ENCODE data around the gene RNF138.

Gene RNF138

DNA sequence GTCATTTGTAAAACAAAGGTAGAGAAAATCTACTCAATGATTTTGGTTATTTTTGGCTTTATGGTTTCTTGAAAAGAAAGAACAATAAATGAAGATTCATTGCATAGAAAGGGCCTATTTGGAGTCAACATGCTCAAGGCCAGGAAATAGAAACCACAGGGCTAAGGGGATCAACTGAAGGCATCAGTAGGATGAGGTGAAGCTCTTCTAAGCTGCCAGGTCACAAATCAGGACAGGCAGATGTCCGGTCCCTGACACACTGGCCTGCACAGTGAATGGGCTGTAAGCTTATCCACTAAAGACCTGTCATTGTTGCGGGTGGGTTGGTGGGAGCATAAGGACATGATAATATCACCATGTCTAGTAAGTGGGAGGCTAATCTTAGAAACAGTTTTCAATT is 31.6 kb upstream of the RNF138 start:
- H3K4me3 ChIP-seq (replicated peaks in 1 of 2; ENCODE audit: low read depth in 2 of 2, low read length in 2 of 2), result no peak overlapping the region
- DNase-seq (ENCODE audit: low read depth in 2 of 2), result no peak

DNA sequence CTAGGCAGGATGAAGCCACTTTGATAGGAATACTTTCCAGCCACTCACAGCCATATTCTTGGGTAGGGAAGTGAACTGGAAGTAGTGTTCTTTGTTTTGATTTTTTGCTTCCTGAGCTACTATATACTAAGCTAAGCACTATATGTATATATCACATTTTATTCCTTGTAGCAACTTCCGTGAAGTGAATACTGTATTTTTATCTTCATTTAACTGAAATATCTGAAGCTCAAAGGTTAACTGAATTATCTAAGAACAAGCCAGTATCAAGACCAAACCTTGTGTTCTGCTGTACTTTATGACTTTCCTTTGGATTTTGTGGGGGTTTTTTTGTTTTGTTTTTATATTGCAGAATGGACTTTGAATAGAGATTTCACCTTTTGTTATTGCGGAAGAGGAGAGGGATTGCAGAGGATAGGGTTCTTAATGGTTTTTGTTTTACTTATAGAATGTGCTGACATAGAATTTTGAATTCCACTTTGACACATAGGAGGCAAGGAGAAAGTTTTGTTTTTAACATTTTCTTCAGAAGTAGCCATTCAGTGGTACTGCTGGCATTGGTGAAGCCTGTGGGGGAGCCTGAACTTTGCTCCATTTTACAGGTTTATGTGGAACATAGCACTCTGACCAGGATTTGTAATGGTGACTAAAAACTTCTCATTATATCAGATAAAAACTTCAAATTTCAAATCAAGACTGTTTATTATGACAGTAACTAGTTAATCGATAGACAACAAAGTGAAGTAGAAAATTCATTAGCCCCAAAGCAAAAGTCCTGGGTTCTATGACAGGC is 24.1 kb upstream of the RNF138 start:
- no peak overlapping the region for H3K4me3 ChIP-seq (replicated peaks in 1 of 2; ENCODE audit: low read depth in 2 of 2, low read length in 2 of 2)
- DNase-seq (ENCODE audit: low read depth in 2 of 2), result no peak
- TF ChIP-seq, protein P1, sequence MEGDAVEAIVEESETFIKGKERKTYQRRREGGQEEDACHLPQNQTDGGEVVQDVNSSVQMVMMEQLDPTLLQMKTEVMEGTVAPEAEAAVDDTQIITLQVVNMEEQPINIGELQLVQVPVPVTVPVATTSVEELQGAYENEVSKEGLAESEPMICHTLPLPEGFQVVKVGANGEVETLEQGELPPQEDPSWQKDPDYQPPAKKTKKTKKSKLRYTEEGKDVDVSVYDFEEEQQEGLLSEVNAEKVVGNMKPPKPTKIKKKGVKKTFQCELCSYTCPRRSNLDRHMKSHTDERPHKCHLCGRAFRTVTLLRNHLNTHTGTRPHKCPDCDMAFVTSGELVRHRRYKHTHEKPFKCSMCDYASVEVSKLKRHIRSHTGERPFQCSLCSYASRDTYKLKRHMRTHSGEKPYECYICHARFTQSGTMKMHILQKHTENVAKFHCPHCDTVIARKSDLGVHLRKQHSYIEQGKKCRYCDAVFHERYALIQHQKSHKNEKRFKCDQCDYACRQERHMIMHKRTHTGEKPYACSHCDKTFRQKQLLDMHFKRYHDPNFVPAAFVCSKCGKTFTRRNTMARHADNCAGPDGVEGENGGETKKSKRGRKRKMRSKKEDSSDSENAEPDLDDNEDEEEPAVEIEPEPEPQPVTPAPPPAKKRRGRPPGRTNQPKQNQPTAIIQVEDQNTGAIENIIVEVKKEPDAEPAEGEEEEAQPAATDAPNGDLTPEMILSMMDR (IDR thresholded peaks at IDR 0.05; ENCODE audit: low read depth, low read length), result no peak

More for the DNA sequence above, 31.6 kb upstream of the RNF138 start:
- TF ChIP-seq, protein P1 (IDR thresholded peaks at IDR 0.05; ENCODE audit: low read depth, low read length), result no peak

DNA sequence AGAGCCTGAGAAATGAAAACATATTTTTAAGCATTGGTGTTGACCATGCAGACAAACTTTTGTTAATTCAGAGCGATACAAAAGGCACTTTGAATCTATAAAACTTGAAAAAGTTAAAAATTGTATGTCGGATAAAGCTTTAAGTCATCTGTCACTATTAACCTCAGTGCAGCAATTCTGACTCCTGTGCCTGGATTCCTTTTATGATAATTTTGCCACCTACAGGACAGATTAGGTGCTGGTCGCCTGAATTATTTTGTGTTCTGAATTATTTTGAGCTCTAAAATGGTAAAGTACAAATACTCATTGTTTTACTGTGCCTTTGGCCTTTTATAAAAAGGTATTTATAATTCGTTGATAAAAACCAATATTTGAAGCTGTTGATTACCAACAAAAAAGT is 19.4 kb upstream of the RNF138 start:
- TF ChIP-seq, protein P1 (IDR thresholded peaks at IDR 0.05; ENCODE audit: low read depth, low read length), result peak; percentile 30
- H3K4me3 ChIP-seq (replicated peaks in 1 of 2; ENCODE audit: low read depth in 2 of 2, low read length in 2 of 2), result no peak overlapping the region
- DNase-seq (ENCODE audit: low read depth in 2 of 2), result peak in 1 of 2 donors; percentile 11

DNA sequence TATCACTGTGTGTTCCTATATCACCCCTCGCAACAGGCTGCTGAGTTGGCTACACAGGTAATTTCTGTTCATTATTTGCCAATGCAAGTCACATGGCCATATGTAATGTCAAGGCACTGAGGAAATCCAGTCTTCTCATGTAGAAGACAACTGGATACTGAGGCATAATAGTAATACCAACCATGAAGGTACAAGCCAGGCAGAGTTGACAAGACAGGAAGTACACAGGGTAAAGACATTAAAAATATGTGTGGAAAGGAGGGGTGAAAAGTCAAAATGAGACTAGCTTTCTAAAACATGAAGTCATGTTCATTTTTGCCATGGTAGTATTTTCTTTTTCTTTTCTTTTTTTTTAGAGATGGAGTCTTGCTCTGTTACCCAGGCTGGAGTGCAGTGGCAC is 17.5 kb upstream of the RNF138 start:
- H3K4me3 ChIP-seq (replicated peaks in 1 of 2; ENCODE audit: low read depth in 2 of 2, low read length in 2 of 2), result no peak overlapping the region
- TF ChIP-seq, protein P1 (IDR thresholded peaks at IDR 0.05; ENCODE audit: low read depth, low read length), result no peak
- no peak for DNase-seq (ENCODE audit: low read depth in 2 of 2)

DNA sequence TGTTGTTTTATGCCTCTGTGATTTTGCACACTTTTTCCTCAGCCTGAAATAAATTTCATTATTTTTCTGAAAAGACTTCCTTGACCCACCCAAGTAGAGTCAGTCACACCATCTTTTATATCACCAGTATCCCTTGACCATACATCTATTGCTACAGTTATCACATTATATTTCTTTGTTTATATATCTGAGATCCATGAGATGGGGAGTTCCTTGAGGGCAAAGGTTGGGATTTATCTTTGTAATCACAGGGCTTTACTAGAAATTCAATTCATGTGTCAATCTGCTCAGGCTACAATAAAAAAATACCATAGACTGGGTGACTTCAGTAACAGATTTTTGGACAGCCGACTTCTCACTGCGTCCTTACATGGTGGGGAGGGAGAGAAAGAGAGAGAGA is 12.8 kb upstream of the RNF138 start:
- no peak for DNase-seq (ENCODE audit: low read depth in 2 of 2)
- no peak overlapping the region for H3K4me3 ChIP-seq (replicated peaks in 1 of 2; ENCODE audit: low read depth in 2 of 2, low read length in 2 of 2)
- TF ChIP-seq, protein P1 (IDR thresholded peaks at IDR 0.05; ENCODE audit: low read depth, low read length), result no peak

DNA sequence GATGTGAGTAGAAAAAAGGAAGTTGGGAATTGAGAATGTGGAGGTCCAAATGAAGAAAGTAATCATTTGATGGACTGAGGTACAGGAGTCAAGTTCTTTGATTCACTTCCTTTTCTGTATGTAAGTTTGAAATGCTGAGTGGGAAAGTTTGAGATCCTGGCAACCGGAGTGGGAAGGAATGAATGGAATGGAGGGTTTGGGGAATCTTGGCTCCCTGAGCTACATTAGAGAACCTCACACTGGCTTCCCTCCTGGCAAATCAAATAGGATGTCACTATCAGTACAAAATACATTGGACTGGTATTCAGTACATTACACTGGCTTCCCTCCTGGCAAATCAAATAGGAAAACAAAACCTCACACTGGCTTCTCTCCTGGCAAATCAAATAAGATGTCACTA is 9.8 kb upstream of the RNF138 start:
- peak in 1 of 2 donors; percentile 75 for DNase-seq (ENCODE audit: low read depth in 2 of 2)
- TF ChIP-seq, protein P1 (IDR thresholded peaks at IDR 0.05; ENCODE audit: low read depth, low read length), result no peak
- H3K4me3 ChIP-seq (replicated peaks in 1 of 2; ENCODE audit: low read depth in 2 of 2, low read length in 2 of 2), result no peak overlapping the region
